K562 (cell line): ENCODE data around the gene AGRP. TPM values are rescaled to one million over a fixed set of nuclear protein-coding genes. Genes with fewer than 3 reads are reported as not detected.

Experiments
- C11orf30 ChIP-seq: fragments of 450-650 bp; IDR thresholded peaks from 2 replicates; pipeline ENCODE4 v1.6.1; 2016; ENCODE audit warnings: low read depth, mild to moderate bottlenecking
- CBFB ChIP-seq: sonication (generic); formaldehyde crosslinking; IDR thresholded peaks from 2 replicates; pipeline ENCODE4 v1.4.0; 2020; ENCODE audit warnings: mild to moderate bottlenecking, missing genetic modification reagents
- CBX5 ChIP-seq: IDR thresholded peaks from 2 replicates; pipeline ENCODE4 v1.6.1; 2014; ENCODE audit warnings: low read depth, borderline replicate concordance
- CREB1 ChIP-seq, 2 experiments: sonication (generic) in 1 of 2; formaldehyde crosslinking in 1 of 2; IDR thresholded peaks; 2 replicates each; pipeline versions ENCODE4 v1.6.1 to v1.8.0; 2012 to 2022; ENCODE audit warnings: inconsistent platforms in 1 of 2, mild to moderate bottlenecking in 1 of 2, missing genetic modification reagents in 1 of 2, moderate library complexity in 1 of 2
- CREB3 ChIP-seq: fragments of 450-650 bp; conservative IDR thresholded peaks from 2 replicates; pipeline ENCODE4 v1.6.1; 2016; ENCODE audit warnings: missing genetic modification characterization, low read depth, mild to moderate bottlenecking, missing compliant biosample characterization, moderate library complexity
- FOSL1 ChIP-seq: fragments of 200-800 bp; sonication (Bioruptor generic); conservative IDR thresholded peaks from 2 replicates; pipeline ENCODE4 v1.6.1; 2016; ENCODE audit warnings: missing genetic modification characterization, missing compliant biosample characterization
- FOXJ2 ChIP-seq: fragments of 200-800 bp; sonication (Bioruptor generic); IDR thresholded peaks from 2 replicates; pipeline ENCODE4 v1.6.1; 2016; ENCODE audit warnings: missing genetic modification characterization, missing compliant biosample characterization
- HCFC1 ChIP-seq: IDR thresholded peaks from 2 replicates; pipeline ENCODE4 v1.6.1; 2012; ENCODE audit warnings: low read depth, low read length, improper control_type of control experiment
- KAT2B ChIP-seq: IDR thresholded peaks from one replicate; pipeline ENCODE4 v1.6.1; 2012; ENCODE audit warnings: low read depth, mild to moderate bottlenecking, control low read depth, inconsistent platforms, low read length, moderate library complexity
- KAT7 ChIP-seq: sonication (generic); formaldehyde crosslinking; IDR thresholded peaks from 2 replicates; pipeline ENCODE4 v1.8.0; 2022; ENCODE audit warnings: missing genetic modification reagents, mild to moderate bottlenecking, borderline replicate concordance
- MAFK ChIP-seq: IDR thresholded peaks from 2 replicates; pipeline ENCODE4 v1.6.1; 2011; ENCODE audit warnings: low read length, improper control_type of control experiment
- NCOA1 ChIP-seq: fragments of 450-650 bp; IDR thresholded peaks from 2 replicates; pipeline ENCODE4 v1.6.1; 2016; ENCODE audit warnings: low read depth
- POLR2G ChIP-seq: fragments of 200-400 bp; formaldehyde crosslinking; IDR thresholded peaks from 2 replicates; pipeline ENCODE4 v1.6.1; 2017; ENCODE audit warnings: low read depth, mild to moderate bottlenecking, antibody characterized with exemption, low read length, moderate library complexity
- TEAD1 ChIP-seq, 2 experiments: fragments of 450-650 bp in 1 of 2; sonication (generic) in 1 of 2; formaldehyde crosslinking; IDR thresholded peaks; 2 replicates each; pipeline versions ENCODE4 v1.4.0 to v1.8.0; 2020 to 2022; ENCODE audit warnings: mild to moderate bottlenecking in 2 of 2, missing genetic modification reagents in 1 of 2
- TEAD2 ChIP-seq: fragments of 450-650 bp; IDR thresholded peaks from 2 replicates; pipeline ENCODE4 v1.6.1; 2016; ENCODE audit warnings: missing genetic modification characterization, control low read depth, missing compliant biosample characterization
- TRIM25 ChIP-seq: fragments of 450-650 bp; IDR thresholded peaks from 2 replicates; pipeline ENCODE4 v1.7.0; 2016; ENCODE audit warnings: borderline replicate concordance
- UBTF ChIP-seq, 2 experiments: IDR thresholded peaks; 2 replicates each; pipeline ENCODE4 v1.6.1; 2012; ENCODE audit warnings: improper control_type of control experiment in 2 of 2, low read depth in 2 of 2, low read length in 2 of 2, borderline replicate concordance in 1 of 2
- polyA plus RNA-seq, 8 experiments: library from polyadenylated mRNA; depleted of rRNA in 4 of 8; stranded (reverse) in 5 of 8; unstranded in 3 of 8; fragments of >200 nt; fragmentation: Nextera tagmentation in 2 of 8; fragmentation: Illumina TruSeq in 1 of 8; extraction: Ambion mirVana in 2 of 8; extraction: Trizol in 1 of 8; gene quantifications; 2 replicates each; pipeline versions ENCODE4 v1.2.1 to v1.2.3, GENCODE V29; 2011 to 2014; ENCODE audit warnings: inconsistent platforms in 1 of 8, missing spikeins in 1 of 8
- total RNA-seq, 7 experiments: library from RNA; depleted of rRNA in 6 of 7; stranded (reverse); fragments of >200 nt in 6 of 7; fragmentation: Illumina TruSeq in 2 of 7; extraction: Trizol in 2 of 7; gene quantifications; 2 replicates each; pipeline versions ENCODE4 v1.2.1 to v1.2.3, GENCODE V29; 2011 to 2021; ENCODE audit warnings: low replicate concordance in 1 of 7
- TF ChIP-seq, protein P1 (sequence below): fragments of 250-450 bp; sonication (Bioruptor Pico); IDR thresholded peaks from 2 replicates; pipeline ENCODE4 v1.8.0; 2022; ENCODE audit warnings: moderate library complexity, mild to moderate bottlenecking, inconsistent platforms
- TF ChIP-seq, protein P2 (sequence below): sonication (generic); formaldehyde crosslinking; IDR thresholded peaks from 2 replicates; pipeline ENCODE4 v1.8.0; 2022; ENCODE audit warnings: missing genetic modification reagents, mild to moderate bottlenecking, moderate library complexity, borderline replicate concordance

AGRP gene
- total and polyA plus RNA-seq, 9 of the 15 experiments (the other 6 are each of a cell fraction or from before 2014, with no cell fraction given): not detected

GRCh38 chr16:67526149-67526791, 42.9 kb upstream of the AGRP start (continued):
- TF ChIP-seq, protein P1, sequence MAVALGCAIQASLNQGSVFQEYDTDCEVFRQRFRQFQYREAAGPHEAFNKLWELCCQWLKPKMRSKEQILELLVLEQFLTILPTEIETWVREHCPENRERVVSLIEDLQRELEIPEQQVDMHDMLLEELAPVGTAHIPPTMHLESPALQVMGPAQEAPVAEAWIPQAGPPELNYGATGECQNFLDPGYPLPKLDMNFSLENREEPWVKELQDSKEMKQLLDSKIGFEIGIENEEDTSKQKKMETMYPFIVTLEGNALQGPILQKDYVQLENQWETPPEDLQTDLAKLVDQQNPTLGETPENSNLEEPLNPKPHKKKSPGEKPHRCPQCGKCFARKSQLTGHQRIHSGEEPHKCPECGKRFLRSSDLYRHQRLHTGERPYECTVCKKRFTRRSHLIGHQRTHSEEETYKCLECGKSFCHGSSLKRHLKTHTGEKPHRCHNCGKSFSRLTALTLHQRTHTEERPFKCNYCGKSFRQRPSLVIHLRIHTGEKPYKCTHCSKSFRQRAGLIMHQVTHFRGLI (CRISPR knock-in tag): no peak
- TF ChIP-seq TRIM25 (no peak), POLR2G (no peak), CBFB (peak; percentile 64; the same call in 1 of the 2 replicates), CREB3 (tag) (no peak), CBX5 (no peak), FOXJ2 (tag) (no peak), KAT7 (CRISPR knock-in tag) (no peak), UBTF (IDR thresholded peaks at IDR 0.05; ENCODE audit: borderline replicate concordance in 1 of 2, low read depth in 2 of 2, low read length in 2 of 2) (no peak), C11orf30 (no peak), CREB1 (IDR thresholded peaks at IDR 0.05) (no peak), CREB1 (CRISPR knock-in tag; IDR thresholded peaks at IDR 0.05) (no peak), HCFC1 (no peak), TEAD2 (tag) (no peak), KAT2B (no peak), TEAD1 (CRISPR knock-in tag; IDR thresholded peaks at IDR 0.05) (peak in 1 of 2 experiments; percentile 84; a peak in 2 of 4 replicates), MAFK (no peak), FOSL1 (tag) (peak; percentile 88), NCOA1 (peak; percentile 22; the same call in 1 of the 2 replicates)
- TF ChIP-seq, protein P2, sequence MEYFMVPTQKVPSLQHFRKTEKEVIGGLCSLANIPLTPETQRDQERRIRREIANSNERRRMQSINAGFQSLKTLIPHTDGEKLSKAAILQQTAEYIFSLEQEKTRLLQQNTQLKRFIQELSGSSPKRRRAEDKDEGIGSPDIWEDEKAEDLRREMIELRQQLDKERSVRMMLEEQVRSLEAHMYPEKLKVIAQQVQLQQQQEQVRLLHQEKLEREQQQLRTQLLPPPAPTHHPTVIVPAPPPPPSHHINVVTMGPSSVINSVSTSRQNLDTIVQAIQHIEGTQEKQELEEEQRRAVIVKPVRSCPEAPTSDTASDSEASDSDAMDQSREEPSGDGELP (CRISPR knock-in tag): peak; percentile 0; the same call in 1 of the 2 replicates
